Thoracic aorta (tissue), 2 donors: ENCODE data around the gene RAPGEF2. TPM values are rescaled to one million over a fixed set of nuclear protein-coding genes. Genes with fewer than 3 reads are reported as not detected.

ENCODE experiments used
- ATAC-seq: fragments of 150-250 bp; one replicate; pipeline ENCODE4 v1.8.0; 2017; ENCODE audit warnings: low read depth; ENCODE audit not compliant: insufficient number of reproducible peaks, low FRiP score
- DNase-seq: peaks from one replicate; pipeline ENCODE4 v3.0.0-alpha.2; 2020; ENCODE audit warnings: low spot score
- H3K27ac ChIP-seq, 2 donors: fragments of 200-600 bp; sonication (generic); 1 replicate in 1 of 2; 2 replicates in 1 of 2; pipeline ENCODE4 v1.5.1; 2016; ENCODE audit warnings: mild to moderate bottlenecking in 2 of 2, moderate library complexity in 2 of 2
- H3K27me3 ChIP-seq: fragments of 200-600 bp; sonication (generic); replicated peaks from 2 replicates; pipeline ENCODE4 v1.6.0; 2016; ENCODE audit warnings: mild to moderate bottlenecking; ENCODE audit not compliant: insufficient read depth
- H3K36me3 ChIP-seq: fragments of 200-600 bp; sonication (generic); one replicate; pipeline ENCODE4 v1.5.1; 2016
- H3K4me1 ChIP-seq, 2 donors: fragments of 200-600 bp; sonication (generic); 1 replicate in 1 of 2; 2 replicates in 1 of 2; pipeline versions ENCODE4 v1.5.1 to v1.6.0; 2016; ENCODE audit warnings: low read depth in 2 of 2, mild to moderate bottlenecking in 1 of 2; ENCODE audit not compliant: control insufficient read depth in 1 of 2
- H3K4me3 ChIP-seq: fragments of 200-600 bp; sonication (generic); 2 replicates; pipeline ENCODE4 v1.5.1; 2016; ENCODE audit warnings: mild to moderate bottlenecking
- H3K9me3 ChIP-seq: fragments of 200-600 bp; sonication (generic); 2 replicates; pipeline ENCODE4 v1.5.1; 2016
- CTCF ChIP-seq: fragments of 200-600 bp; sonication (generic); IDR thresholded peaks from one replicate; pipeline ENCODE4 v1.5.1; 2019; ENCODE audit warnings: antibody characterized with exemption
- total RNA-seq, 2 donors: library from RNA; depleted of rRNA; stranded (reverse); fragments of >200 nt; gene quantifications; one replicate each; pipeline versions ENCODE4 v1.1.0 to v1.2.3, GENCODE V29; 2016

RAPGEF2 gene
- total RNA-seq, 2 donors from 2014 or later: 63.0 to 63.6 TPM

GRCh38 chr4:159220353-159220752 is 117.5 kb downstream of the RAPGEF2 start:
- H3K36me3 ChIP-seq: no peaks in the 10 kb centered on the region
- DNase-seq (no peak), ATAC-seq (no peak)
- TF ChIP-seq CTCF: no peak
- H3K4me1 ChIP-seq: peaks cover 0 to 11% of the 10 kb centered on the region in 2 donors
- H3K9me3 ChIP-seq: no peaks in the 10 kb centered on the region
- no peak overlapping the region for H3K27ac ChIP-seq
- H3K4me3 ChIP-seq: no peak overlapping the region
- H3K27me3 ChIP-seq: no peaks in the 10 kb centered on the region

GRCh38 chr4:159221280-159221679 is 118.4 kb downstream of the RAPGEF2 start:
- no peak for TF ChIP-seq CTCF
- Histone ChIP-seq H3K27ac (no peak overlapping the region), H3K36me3 (no peaks in the 10 kb centered on the region), H3K4me3 (no peak overlapping the region), H3K4me1 (peaks cover 0 to 11% of the 10 kb centered on the region in 2 donors), H3K27me3 (no peaks in the 10 kb centered on the region), H3K9me3 (no peaks in the 10 kb centered on the region)
- ATAC-seq: no peak
- DNase-seq: no peak

GRCh38 chr4:159222043-159222552 is 119.2 kb downstream of the RAPGEF2 start:
- ATAC-seq (no peak), DNase-seq (no peak)
- no peaks in the 10 kb centered on the region for H3K36me3 ChIP-seq
- TF ChIP-seq CTCF: no peak
- no peaks in the 10 kb centered on the region for H3K27me3 ChIP-seq
- H3K9me3 ChIP-seq: no peaks in the 10 kb centered on the region
- peaks cover 0 to 11% of the 10 kb centered on the region in 2 donors for H3K4me1 ChIP-seq
- H3K27ac ChIP-seq: no peak overlapping the region
- no peak overlapping the region for H3K4me3 ChIP-seq

GRCh38 chr4:159224408-159224807 is 121.5 kb downstream of the RAPGEF2 start:
- ATAC-seq: no peak
- no peak for DNase-seq
- Histone ChIP-seq H3K9me3 (no peaks in the 10 kb centered on the region), H3K36me3 (no peaks in the 10 kb centered on the region), H3K4me1 (peaks cover 4 to 24% of the 10 kb centered on the region in 2 donors), H3K27me3 (no peaks in the 10 kb centered on the region), H3K4me3 (no peak overlapping the region), H3K27ac (no peak overlapping the region)
- TF ChIP-seq CTCF: no peak

GRCh38 chr4:159227378-159227777 is 124.5 kb downstream of the RAPGEF2 start:
- DNase-seq: no peak
- no peak for TF ChIP-seq CTCF
- H3K27me3 ChIP-seq: no peaks in the 10 kb centered on the region
- peak; percentile 10 for ATAC-seq
- peak overlapping the region; percentile 62 for H3K4me3 ChIP-seq
- no peaks in the 10 kb centered on the region for H3K9me3 ChIP-seq
- H3K4me1 ChIP-seq: peaks cover 4 to 21% of the 10 kb centered on the region in 2 donors
- H3K27ac ChIP-seq: peak overlapping the region; percentile 46 to 59
- H3K36me3 ChIP-seq: no peaks in the 10 kb centered on the region
